T-helper 1 cell treated with Interleukin-12 subunit alpha and Interleukin-12 subunit beta and Interleukin-4 antibody, amounts not matched to agents 30 μg/mL and 1 μg/mL, for 36 hours (primary cell): ENCODE data around the gene THSD4.

Experiments
- H3K27ac Mint-ChIP-seq: one replicate; pipeline ENCODE4 v1.8.0; 2021; ENCODE audit warnings: mild to moderate bottlenecking, mixed read lengths
- H3K27me3 Mint-ChIP-seq: one replicate; pipeline ENCODE4 v1.8.0; 2021; ENCODE audit warnings: low read depth, mixed read lengths
- H3K36me3 Mint-ChIP-seq: one replicate; pipeline ENCODE4 v1.8.0; 2021; ENCODE audit warnings: low read depth, mixed read lengths
- H3K4me1 Mint-ChIP-seq: one replicate; pipeline ENCODE4 v1.8.0; 2021; ENCODE audit warnings: low read depth, mixed read lengths
- H3K4me3 Mint-ChIP-seq: one replicate; pipeline ENCODE4 v1.8.0; 2021; ENCODE audit warnings: mild to moderate bottlenecking, moderate library complexity, mixed read lengths
- H3K9me3 Mint-ChIP-seq: one replicate; pipeline ENCODE4 v1.8.0; 2021; ENCODE audit warnings: mixed read lengths

Gene THSD4

DNA sequence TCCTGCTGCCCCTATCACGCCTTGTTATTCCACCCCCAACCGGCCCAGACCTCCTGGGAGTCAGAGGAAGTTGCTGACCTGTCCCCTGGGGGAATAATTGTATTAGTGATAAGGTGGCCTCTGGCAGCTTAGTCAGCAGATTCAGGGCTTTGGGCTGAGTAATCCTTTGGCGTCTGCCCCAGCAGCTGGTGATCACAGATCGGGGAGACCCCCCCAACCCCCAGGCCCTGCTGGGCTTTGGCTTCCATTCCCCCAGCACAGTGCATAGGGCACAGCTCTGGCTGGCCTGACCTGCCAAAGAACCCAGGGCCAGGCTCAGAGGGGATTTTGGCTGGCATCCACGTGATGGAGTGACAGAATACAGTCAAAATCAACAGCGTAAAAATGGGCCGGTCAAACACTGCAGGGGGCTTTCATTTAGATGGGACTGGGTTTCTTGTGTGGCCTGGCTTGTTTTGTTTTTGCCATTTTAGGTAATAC lies 691.2 kb downstream of the THSD4 start:
- no peak overlapping the region for H3K4me3 Mint-ChIP-seq
- H3K9me3 Mint-ChIP-seq, result no peaks in the 10 kb centered on the region
- H3K36me3 Mint-ChIP-seq, result no peaks in the 10 kb centered on the region
- no peaks in the 10 kb centered on the region for H3K27me3 Mint-ChIP-seq
- no peak overlapping the region for H3K27ac Mint-ChIP-seq
- H3K4me1 Mint-ChIP-seq, result no peaks in the 10 kb centered on the region

DNA sequence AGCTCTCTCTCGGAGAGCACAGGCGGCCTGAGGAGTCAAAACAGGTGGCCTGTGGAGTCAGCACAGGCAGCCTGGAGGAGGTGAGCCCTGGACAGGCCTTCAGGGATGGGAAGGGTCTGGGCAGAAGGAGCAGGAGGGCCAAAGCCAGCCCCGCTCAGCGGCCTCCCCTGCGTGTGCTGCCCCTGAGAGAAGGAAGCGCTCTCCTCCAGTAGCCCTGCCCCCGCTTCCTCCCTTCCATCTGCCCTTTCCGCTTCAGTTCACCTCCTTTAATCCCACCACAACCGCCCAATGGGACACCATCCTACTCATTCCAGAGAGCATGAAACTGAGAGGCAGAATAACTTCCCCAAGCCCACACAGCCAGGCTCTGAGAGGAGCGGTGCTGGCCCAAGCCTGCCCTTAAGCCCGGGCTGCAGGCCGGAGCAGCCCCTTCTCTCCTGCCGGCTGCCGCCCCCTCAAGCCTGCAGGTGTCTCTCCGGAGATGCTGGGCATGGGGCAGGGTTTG lies 691.9 kb downstream of the THSD4 start:
- Mint-ChIP-seq H3K4me1 (no peaks in the 10 kb centered on the region), H3K27ac (no peak overlapping the region), H3K27me3 (no peaks in the 10 kb centered on the region), H3K36me3 (no peaks in the 10 kb centered on the region), H3K9me3 (no peaks in the 10 kb centered on the region), H3K4me3 (no peak overlapping the region)

- H3K27ac Mint-ChIP-seq, result no peak overlapping the region
- no peaks in the 10 kb centered on the region for H3K9me3 Mint-ChIP-seq
- H3K36me3 Mint-ChIP-seq, result no peaks in the 10 kb centered on the region
- no peaks in the 10 kb centered on the region for H3K27me3 Mint-ChIP-seq
- no peak overlapping the region for H3K4me3 Mint-ChIP-seq
- no peaks in the 10 kb centered on the region for H3K4me1 Mint-ChIP-seq
Measured at GRCh38 chr15:71807691-71808091, 692.4 kb downstream of the THSD4 start.

DNA sequence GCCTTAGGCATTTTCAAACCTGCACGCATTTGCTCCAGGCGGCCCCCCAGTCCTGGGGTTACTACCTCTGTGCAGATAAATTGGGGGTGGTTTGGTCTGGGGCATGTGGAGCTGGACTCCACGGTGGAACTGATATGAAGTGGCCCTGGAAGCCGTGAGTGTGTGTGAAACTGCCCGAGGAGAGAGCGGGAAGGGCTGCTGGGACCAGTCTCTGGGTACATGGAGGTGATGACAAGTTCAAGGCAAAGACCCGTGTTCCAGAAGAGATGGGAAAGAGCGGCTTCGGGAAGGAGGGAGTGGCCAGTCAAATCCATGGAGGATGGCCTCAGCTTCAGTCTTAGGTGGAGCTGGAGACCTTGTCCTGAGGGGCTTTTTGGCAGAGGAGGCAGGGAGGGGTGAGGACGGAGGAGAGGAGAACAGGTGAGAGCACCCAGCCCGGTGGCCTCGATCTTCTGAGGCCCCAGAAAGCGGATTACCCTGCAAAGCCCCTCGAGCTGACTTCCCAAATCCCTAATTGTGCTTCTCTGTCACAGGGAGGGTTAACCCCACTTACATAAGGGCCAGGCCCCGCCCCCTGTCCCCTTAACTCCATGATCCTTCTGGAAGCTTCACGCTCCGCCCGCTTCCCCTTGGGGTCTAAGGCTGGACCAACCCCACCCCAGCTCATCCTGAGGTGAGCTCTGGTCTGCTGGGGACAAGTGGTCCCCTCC lies 693.2 kb downstream of the THSD4 start:
- Mint-ChIP-seq H3K9me3 (no peaks in the 10 kb centered on the region), H3K4me1 (no peaks in the 10 kb centered on the region), H3K4me3 (no peak overlapping the region), H3K27ac (no peak overlapping the region), H3K36me3 (no peaks in the 10 kb centered on the region), H3K27me3 (no peaks in the 10 kb centered on the region)

DNA sequence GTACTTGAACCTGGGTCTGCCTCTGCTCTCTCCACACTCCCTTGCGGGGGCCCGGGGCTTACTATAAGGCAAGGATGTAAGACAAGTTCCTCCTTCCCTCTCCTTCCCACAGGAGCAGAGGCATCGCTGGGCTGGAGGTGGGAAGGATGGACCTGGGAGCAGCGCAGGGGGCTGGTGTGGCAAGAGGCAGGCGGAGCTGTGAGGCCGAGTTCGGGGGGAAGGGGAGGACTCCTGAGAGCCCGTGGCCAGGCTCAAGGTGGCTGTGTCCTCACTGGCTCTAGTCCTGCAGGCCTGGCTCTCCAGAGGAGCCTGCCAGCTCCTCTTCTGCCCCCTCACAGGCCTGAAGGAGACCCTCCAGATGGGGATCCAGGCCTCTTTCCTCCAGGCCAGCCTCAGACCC lies 694.1 kb downstream of the THSD4 start:
- Mint-ChIP-seq H3K4me3 (no peak overlapping the region), H3K36me3 (no peaks in the 10 kb centered on the region), H3K27ac (no peak overlapping the region), H3K27me3 (no peaks in the 10 kb centered on the region), H3K4me1 (no peaks in the 10 kb centered on the region), H3K9me3 (no peaks in the 10 kb centered on the region)

DNA sequence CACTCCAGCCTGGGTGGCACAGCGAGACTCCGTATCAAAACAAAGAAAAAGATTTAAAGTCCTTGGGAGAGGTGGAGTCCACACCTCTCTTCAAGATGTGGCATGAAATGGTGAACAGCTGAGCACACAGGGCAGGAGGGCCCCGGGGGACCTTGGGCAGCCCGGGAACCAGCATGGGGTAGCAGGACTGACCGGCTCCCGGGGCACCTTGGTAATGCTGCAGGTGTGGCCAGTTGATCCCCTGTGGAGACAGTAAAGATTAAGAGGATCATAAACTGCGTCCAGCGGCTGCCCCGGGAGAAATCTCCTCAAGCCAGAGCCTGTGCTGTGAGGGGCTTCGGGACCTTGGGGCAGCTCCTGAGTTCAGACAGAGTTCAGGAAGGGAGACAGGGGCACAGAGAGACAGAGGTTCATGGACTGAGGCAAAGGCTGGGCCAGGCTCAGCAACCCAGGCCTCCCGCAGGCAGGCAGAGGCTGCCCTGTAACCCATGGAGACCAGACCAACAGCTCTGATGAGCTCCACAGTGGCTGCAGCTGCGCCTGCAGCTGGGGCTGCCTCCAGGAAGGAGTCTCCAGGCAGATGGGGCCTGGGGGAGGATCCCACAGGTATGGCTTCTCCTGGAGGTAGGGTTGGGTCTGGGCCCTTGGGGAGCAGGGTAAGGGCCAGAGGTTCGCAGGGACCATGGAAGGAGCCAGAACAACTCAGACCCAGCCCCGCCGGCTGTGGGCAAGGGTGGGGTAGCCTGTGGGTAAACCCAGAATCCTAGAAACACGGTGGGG lies 695.2 kb downstream of the THSD4 start, which contains the start of gene NR2E3:
TSS of gene NR2E3 (plus strand) at position 299 of the 780 bp plus-strand sequence. CDS start at position 489, 190 bp downstream.
- no peaks in the 10 kb centered on the region for H3K27me3 Mint-ChIP-seq
- no peaks in the 10 kb centered on the region for H3K9me3 Mint-ChIP-seq
- H3K4me3 Mint-ChIP-seq, result no peak within 1 kb of the TSS
- no peaks in the 10 kb centered on the region for H3K36me3 Mint-ChIP-seq
- H3K27ac Mint-ChIP-seq, result no peak within 1 kb of the TSS
- H3K4me1 Mint-ChIP-seq, result no peaks in the 10 kb centered on the region

DNA sequence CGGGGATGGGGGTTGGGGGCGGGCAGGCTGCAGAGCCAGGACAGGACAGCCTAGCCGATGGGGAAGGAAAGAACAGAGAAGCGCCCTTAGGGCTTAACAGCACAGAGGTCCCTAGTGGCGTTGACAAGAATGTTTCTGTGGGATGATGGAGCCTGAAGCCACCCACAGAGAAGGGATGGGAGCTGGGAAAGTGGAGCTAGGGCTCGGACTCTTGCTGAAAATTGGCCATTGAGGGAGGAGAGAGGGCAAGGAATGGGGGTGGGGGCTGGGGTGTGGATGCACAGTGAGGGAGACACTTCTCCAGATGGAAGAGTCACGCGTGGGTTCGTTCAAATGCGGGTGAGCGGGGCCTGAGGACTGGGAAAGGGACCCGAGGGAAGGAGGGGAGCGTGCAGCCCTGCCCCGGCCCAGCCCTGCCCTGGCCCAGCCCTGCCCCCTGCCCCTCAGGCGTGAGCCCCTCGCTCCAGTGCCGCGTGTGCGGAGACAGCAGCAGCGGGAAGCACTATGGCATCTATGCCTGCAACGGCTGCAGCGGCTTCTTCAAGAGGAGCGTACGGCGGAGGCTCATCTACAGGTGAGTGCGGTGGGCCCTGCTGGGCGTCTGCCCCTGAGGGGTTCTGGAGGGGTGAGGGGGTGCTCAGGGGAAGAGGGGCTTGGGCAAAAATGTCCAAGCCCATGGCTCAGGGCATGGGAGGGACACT lies 695.9 kb downstream of the THSD4 start:
- Mint-ChIP-seq H3K4me1 (no peaks in the 10 kb centered on the region), H3K27ac (no peak overlapping the region), H3K27me3 (no peaks in the 10 kb centered on the region), H3K9me3 (no peaks in the 10 kb centered on the region), H3K4me3 (no peak overlapping the region), H3K36me3 (no peaks in the 10 kb centered on the region)

DNA sequence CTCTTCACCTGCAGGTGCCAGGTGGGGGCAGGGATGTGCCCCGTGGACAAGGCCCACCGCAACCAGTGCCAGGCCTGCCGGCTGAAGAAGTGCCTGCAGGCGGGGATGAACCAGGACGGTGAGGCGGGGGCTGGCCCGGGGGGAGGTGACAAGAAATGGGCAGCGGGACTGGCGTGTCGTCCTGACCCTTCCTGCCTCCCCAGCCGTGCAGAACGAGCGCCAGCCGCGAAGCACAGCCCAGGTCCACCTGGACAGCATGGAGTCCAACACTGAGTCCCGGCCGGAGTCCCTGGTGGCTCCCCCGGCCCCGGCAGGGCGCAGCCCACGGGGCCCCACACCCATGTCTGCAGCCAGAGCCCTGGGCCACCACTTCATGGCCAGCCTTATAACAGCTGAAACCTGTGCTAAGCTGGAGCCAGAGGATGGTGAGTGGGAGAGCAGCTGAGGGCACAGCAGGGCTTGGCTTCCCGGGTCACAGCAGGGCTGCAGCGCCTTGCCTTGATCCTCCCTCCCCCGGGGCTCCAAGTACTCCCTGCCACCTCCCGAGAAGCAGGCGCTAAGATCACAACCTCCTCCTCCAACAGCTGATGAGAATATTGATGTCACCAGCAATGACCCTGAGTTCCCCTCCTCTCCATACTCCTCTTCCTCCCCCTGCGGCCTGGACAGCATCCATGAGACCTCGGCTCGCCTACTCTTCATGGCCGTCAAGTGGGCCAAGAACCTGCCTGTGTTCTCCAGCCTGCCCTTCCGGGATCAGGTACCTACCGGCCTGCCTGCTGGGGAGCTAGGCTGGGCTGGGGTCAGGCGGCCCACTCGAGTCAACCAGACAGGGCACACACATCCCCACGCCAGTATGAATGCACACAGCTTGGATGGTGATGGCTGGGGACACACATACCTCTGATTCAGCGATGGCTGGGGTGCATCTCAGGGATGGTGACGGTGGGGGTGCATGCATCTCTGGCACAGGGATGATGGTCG lies 696.8 kb downstream of the THSD4 start:
- no peaks in the 10 kb centered on the region for H3K9me3 Mint-ChIP-seq
- no peak overlapping the region for H3K4me3 Mint-ChIP-seq
- H3K4me1 Mint-ChIP-seq, result no peaks in the 10 kb centered on the region
- H3K27me3 Mint-ChIP-seq, result no peaks in the 10 kb centered on the region
- no peak overlapping the region for H3K27ac Mint-ChIP-seq
- no peaks in the 10 kb centered on the region for H3K36me3 Mint-ChIP-seq

- no peak overlapping the region for H3K27ac Mint-ChIP-seq
- no peaks in the 10 kb centered on the region for H3K27me3 Mint-ChIP-seq
- H3K36me3 Mint-ChIP-seq, result no peaks in the 10 kb centered on the region
- no peak overlapping the region for H3K4me3 Mint-ChIP-seq
- no peaks in the 10 kb centered on the region for H3K4me1 Mint-ChIP-seq
- no peaks in the 10 kb centered on the region for H3K9me3 Mint-ChIP-seq
Measured at GRCh38 chr15:71812966-71813722, 697.9 kb downstream of the THSD4 start.

DNA sequence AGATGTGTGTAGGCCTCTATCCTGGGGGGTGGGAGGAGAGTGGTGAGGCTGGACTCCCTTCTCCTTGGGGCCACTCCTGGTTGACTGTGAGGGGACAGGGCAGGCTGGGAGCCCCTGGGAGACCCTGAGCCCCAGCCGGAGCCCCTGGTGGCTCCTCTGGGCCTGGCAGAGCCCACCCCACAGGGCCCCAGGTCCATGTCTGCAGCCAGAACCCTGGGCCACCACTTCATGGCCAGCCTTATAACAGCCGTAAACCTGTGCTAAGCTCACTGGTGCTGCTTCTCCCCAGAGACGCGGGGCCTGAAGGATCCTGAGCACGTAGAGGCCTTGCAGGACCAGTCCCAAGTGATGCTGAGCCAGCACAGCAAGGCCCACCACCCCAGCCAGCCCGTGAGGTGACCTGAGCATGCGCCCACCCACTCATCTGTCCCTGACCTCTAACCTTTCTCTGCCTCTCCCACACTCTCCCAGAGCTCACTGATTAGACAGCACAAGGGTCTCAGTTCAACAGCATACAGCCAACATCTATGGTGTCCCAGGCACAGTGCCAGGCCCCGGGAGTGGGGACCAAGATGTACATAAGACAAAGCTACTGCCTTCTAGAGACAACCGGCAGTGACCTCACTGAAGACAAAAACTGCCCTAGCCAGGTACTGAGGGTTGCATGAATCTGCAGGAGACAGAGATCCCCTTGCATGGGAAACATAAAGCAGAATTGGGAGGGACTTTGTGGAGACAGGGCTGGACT lies 698.6 kb downstream of the THSD4 start:
- no peaks in the 10 kb centered on the region for H3K4me1 Mint-ChIP-seq
- no peak overlapping the region for H3K27ac Mint-ChIP-seq
- no peak overlapping the region for H3K4me3 Mint-ChIP-seq
- H3K27me3 Mint-ChIP-seq, result no peaks in the 10 kb centered on the region
- H3K9me3 Mint-ChIP-seq, result no peaks in the 10 kb centered on the region
- H3K36me3 Mint-ChIP-seq, result no peaks in the 10 kb centered on the region

- Mint-ChIP-seq H3K27ac (no peak overlapping the region), H3K4me1 (no peaks in the 10 kb centered on the region), H3K9me3 (peaks cover 4% of the 10 kb centered on the region), H3K4me3 (no peak overlapping the region), H3K36me3 (no peaks in the 10 kb centered on the region), H3K27me3 (no peaks in the 10 kb centered on the region)
Measured at GRCh38 chr15:71815301-71815700, 700.0 kb downstream of the THSD4 start.

DNA sequence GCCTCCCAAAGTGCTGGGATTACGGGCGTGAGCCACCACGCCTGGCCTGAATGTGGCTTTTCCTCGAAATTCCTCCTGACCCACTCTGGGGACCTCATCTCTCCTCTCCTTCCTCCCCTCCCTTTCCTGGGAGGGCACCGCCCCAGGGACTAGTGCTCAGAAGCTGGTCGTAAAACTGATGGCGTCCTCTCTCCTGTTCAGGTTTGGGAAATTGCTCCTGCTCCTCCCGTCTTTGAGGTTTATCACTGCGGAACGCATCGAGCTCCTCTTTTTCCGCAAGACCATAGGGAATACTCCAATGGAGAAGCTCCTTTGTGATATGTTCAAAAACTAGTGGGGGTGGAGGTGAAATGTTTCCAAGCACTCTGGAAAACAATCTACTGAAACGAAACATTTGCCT lies 702.1 kb downstream of the THSD4 start:
- Mint-ChIP-seq H3K27me3 (no peaks in the 10 kb centered on the region), H3K27ac (no peak overlapping the region), H3K36me3 (no peaks in the 10 kb centered on the region), H3K4me3 (no peak overlapping the region), H3K4me1 (no peaks in the 10 kb centered on the region), H3K9me3 (peaks cover 20% of the 10 kb centered on the region)

DNA sequence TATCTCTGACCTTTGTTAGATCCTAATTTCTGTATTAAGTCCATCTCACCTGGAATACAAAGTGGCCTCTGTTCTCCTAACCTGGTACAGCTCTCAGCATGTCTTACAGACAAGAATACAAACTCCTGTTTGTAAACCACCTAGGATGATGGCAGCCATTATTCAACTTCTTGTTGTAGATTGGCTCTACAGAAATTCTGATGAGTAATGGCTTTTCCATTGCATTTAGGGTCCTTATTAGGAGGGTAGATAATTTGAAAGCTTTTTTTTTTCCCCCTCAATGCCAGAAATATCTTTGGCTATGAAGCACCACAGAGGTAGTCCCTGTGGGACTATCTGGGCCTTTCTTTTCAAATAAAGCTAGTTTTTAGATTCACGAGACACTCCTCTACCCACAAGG lies 704.9 kb downstream of the THSD4 start:
- no peak overlapping the region for H3K27ac Mint-ChIP-seq
- H3K36me3 Mint-ChIP-seq, result no peaks in the 10 kb centered on the region
- H3K27me3 Mint-ChIP-seq, result no peaks in the 10 kb centered on the region
- H3K9me3 Mint-ChIP-seq, result peaks cover 37% of the 10 kb centered on the region
- no peaks in the 10 kb centered on the region for H3K4me1 Mint-ChIP-seq
- H3K4me3 Mint-ChIP-seq, result no peak overlapping the region
